ENCODE results near the gene SMG6.

The SMG6 gene

GRCh38 chr17:2197271-2197670, 106.3 kb downstream of the SMG6 start:
- DNase-seq, result no peak

- no peak for DNase-seq
Observed at GRCh38 chr17:2195729-2196128, 107.9 kb downstream of the SMG6 start.

- DNase-seq, result no peak
Observed at GRCh38 chr17:2194889-2195335, 108.7 kb downstream of the SMG6 start.

GRCh38 chr17:2192367-2193057, 111.1 kb downstream of the SMG6 start:
- no peak for DNase-seq

- no peak for DNase-seq
Observed at GRCh38 chr17:2191785-2192184, 111.8 kb downstream of the SMG6 start.

GRCh38 chr17:2191227-2191626, 112.4 kb downstream of the SMG6 start:
- DNase-seq, result no peak

- DNase-seq, result no peak
Observed at GRCh38 chr17:2190014-2190413, 113.6 kb downstream of the SMG6 start.

GRCh38 chr17:2188971-2189630, 114.5 kb downstream of the SMG6 start:
- DNase-seq, result no peak

GRCh38 chr17:2187758-2188157, 115.8 kb downstream of the SMG6 start:
- no peak for DNase-seq

- DNase-seq, result no peak
Observed at GRCh38 chr17:2186937-2187336, 116.6 kb downstream of the SMG6 start.

GRCh38 chr17:2184993-2185931, 118.3 kb downstream of the SMG6 start:
- no peak for DNase-seq

- no peak for DNase-seq
Observed at GRCh38 chr17:2183346-2183745, 120.2 kb downstream of the SMG6 start.

- DNase-seq, result no peak
Observed at GRCh38 chr17:2181897-2182448, 121.6 kb downstream of the SMG6 start.

GRCh38 chr17:2181206-2181896, 122.2 kb downstream of the SMG6 start:
- DNase-seq, result no peak

GRCh38 chr17:2180768-2181167, 122.8 kb downstream of the SMG6 start:
- DNase-seq, result no peak

GRCh38 chr17:2179615-2180295, 123.8 kb downstream of the SMG6 start:
- DNase-seq, result no peak

- DNase-seq, result no peak
Observed at GRCh38 chr17:2178798-2179501, 124.6 kb downstream of the SMG6 start.

GRCh38 chr17:2177235-2177811, 126.3 kb downstream of the SMG6 start:
- DNase-seq, result no peak

GRCh38 chr17:2176499-2177169, 127.0 kb downstream of the SMG6 start:
- no peak for DNase-seq

- no peak for DNase-seq
Observed at GRCh38 chr17:2175294-2175628, 128.3 kb downstream of the SMG6 start.
